DOHH2 (cell line): ENCODE data around the gene SH3PXD2A.

Source experiments
- H3F3A ChIP-seq: fragments of 200-600 bp; sonication (generic), shearing (Covaris generic); 2 replicates; pipeline ENCODE4 v1.6.0; 2016; ENCODE audit warnings: antibody characterized with exemption, mild to moderate bottlenecking; ENCODE audit not compliant: control insufficient read depth, insufficient read depth
- H3K27ac ChIP-seq: fragments of 200-600 bp; sonication (generic); 2 replicates; pipeline ENCODE4 v1.5.1; 2014; ENCODE audit warnings: low read depth, mild to moderate bottlenecking, low read length, moderate library complexity
- H3K27me3 ChIP-seq: fragments of 200-600 bp; sonication (generic); 2 replicates; pipeline ENCODE4 v1.6.1; 2014; ENCODE audit warnings: mild to moderate bottlenecking, low read length, mixed read lengths; ENCODE audit not compliant: control insufficient read depth
- H3K36me3 ChIP-seq: fragments of 200-600 bp; sonication (generic); 2 replicates; pipeline ENCODE4 v1.6.1; 2014; ENCODE audit warnings: mild to moderate bottlenecking, low read length, moderate library complexity, mixed read lengths; ENCODE audit not compliant: control insufficient read depth
- H3K4me1 ChIP-seq: fragments of 200-600 bp; sonication (generic); 2 replicates; pipeline ENCODE4 v1.6.1; 2014; ENCODE audit warnings: mild to moderate bottlenecking, low read length, mixed read lengths; ENCODE audit not compliant: control insufficient read depth
- H3K4me2 ChIP-seq: fragments of 200-600 bp; sonication (generic); 2 replicates; pipeline ENCODE4 v1.6.0; 2014; ENCODE audit warnings: mild to moderate bottlenecking, low read length, moderate library complexity
- H3K4me3 ChIP-seq: fragments of 200-600 bp; sonication (generic); 2 replicates; pipeline ENCODE4 v1.5.1; 2014; ENCODE audit warnings: mild to moderate bottlenecking, low read length, mixed read lengths
- H3K79me2 ChIP-seq: fragments of 200-600 bp; sonication (generic); 2 replicates; pipeline ENCODE4 v1.6.1; 2014; ENCODE audit warnings: mild to moderate bottlenecking, low read length, mixed read lengths; ENCODE audit not compliant: control insufficient read depth
- H3K9me2 ChIP-seq: fragments of 200-600 bp; sonication (generic); replicated peaks from 2 replicates; pipeline ENCODE4 v1.6.1; 2014; ENCODE audit warnings: mild to moderate bottlenecking, low read length, mixed read lengths; ENCODE audit not compliant: control insufficient read depth
- H3K9me3 ChIP-seq: fragments of 200-600 bp; sonication (generic); 2 replicates; pipeline ENCODE4 v1.6.1; 2014; ENCODE audit warnings: antibody characterized with exemption, low read length, mixed read lengths; ENCODE audit not compliant: control insufficient read depth, insufficient read depth
- H4K20me1 ChIP-seq: fragments of 200-600 bp; sonication (generic); 2 replicates; pipeline ENCODE4 v1.6.0; 2014; ENCODE audit warnings: low read depth, mild to moderate bottlenecking, antibody characterized with exemption, low read length, moderate library complexity; ENCODE audit not compliant: control insufficient read depth, insufficient read depth
- EZH2phosphoT487 ChIP-seq: fragments of 200-600 bp; sonication (generic); IDR thresholded peaks from 2 replicates; pipeline ENCODE4 v1.6.1; 2017; ENCODE audit warnings: borderline replicate concordance, mild to moderate bottlenecking, antibody characterized with exemption, low read length, moderate library complexity, mixed read lengths
- TF ChIP-seq, protein P1 (sequence below): fragments of 200-600 bp; sonication (generic); IDR thresholded peaks from one replicate; pipeline ENCODE4 v1.5.1; 2014; ENCODE audit warnings: antibody characterized with exemption, mild to moderate bottlenecking, low read depth, low read length; ENCODE audit not compliant: poor library complexity, severe bottlenecking

SH3PXD2A gene

DNA sequence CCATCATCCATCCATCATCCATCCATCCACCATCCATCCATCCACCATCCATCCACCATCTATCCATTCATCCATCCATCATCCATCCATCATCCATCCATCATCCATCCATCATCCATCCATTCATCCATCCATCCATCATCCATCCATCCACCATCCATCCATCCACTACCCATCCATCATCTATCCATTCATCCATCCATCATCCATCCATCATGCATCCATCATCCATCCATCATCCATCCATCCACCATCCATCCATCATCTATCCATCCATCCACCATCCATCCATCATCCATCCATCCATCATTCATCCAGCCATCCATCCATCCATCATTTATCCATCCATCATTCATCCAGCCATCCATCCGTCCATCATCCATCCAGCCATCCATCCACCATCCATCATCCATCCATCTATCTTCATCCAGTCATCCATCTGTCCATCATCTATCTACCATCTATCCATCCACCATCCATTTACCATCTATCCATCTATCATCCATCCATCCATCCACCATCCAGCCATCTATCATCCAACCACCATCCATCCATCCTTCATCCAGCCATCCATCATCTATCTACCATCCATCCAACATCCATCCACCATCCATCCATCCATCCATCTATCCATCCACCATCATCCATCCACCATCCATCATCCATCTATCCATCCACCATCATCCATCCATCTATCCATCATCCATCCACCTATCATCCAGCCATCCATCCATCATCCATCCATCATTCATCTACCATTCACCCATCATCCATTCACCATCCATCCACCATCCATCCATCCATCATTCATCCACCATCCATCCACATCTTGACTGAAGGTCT is 153.8 kb downstream of the SH3PXD2A start:
- Histone ChIP-seq H3K9me3 (no peaks in the 10 kb centered on the region), H3K27me3 (no peaks in the 10 kb centered on the region), H3K9me2 (no peaks in the 10 kb centered on the region), H3K4me2 (no peak overlapping the region), H4K20me1 (no peaks in the 10 kb centered on the region), H3K36me3 (no peaks in the 10 kb centered on the region), H3K4me1 (peaks cover 5% of the 10 kb centered on the region), H3K79me2 (no peaks in the 10 kb centered on the region), H3F3A (no peaks in the 10 kb centered on the region), H3K27ac (no peak overlapping the region), H3K4me3 (no peak overlapping the region)
- TF ChIP-seq, protein P1, sequence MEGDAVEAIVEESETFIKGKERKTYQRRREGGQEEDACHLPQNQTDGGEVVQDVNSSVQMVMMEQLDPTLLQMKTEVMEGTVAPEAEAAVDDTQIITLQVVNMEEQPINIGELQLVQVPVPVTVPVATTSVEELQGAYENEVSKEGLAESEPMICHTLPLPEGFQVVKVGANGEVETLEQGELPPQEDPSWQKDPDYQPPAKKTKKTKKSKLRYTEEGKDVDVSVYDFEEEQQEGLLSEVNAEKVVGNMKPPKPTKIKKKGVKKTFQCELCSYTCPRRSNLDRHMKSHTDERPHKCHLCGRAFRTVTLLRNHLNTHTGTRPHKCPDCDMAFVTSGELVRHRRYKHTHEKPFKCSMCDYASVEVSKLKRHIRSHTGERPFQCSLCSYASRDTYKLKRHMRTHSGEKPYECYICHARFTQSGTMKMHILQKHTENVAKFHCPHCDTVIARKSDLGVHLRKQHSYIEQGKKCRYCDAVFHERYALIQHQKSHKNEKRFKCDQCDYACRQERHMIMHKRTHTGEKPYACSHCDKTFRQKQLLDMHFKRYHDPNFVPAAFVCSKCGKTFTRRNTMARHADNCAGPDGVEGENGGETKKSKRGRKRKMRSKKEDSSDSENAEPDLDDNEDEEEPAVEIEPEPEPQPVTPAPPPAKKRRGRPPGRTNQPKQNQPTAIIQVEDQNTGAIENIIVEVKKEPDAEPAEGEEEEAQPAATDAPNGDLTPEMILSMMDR, result no peak
- TF ChIP-seq EZH2phosphoT487, result no peak

DNA sequence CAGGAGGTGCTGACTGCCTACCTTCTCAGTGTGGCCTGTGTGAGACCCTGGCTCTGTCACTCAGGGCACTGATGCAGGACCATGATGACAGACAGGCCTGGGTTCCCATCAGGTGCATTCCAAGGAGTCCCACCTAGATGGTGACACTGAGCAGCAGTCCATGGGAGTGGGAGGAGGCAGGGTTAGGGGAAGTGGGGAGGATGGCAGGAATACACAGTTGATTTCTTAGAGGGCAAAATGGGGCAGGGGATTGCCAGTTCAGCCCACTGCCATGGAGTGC is 155.0 kb downstream of the SH3PXD2A start:
- Histone ChIP-seq H3K4me1 (peaks cover 18% of the 10 kb centered on the region), H3K4me3 (no peak overlapping the region), H3K27ac (no peak overlapping the region), H3K27me3 (no peaks in the 10 kb centered on the region), H3K36me3 (no peaks in the 10 kb centered on the region), H3K9me3 (no peaks in the 10 kb centered on the region), H3K4me2 (no peak overlapping the region), H3K9me2 (no peaks in the 10 kb centered on the region), H3K79me2 (no peaks in the 10 kb centered on the region), H3F3A (no peaks in the 10 kb centered on the region), H4K20me1 (no peaks in the 10 kb centered on the region)
- no peak for TF ChIP-seq EZH2phosphoT487
- TF ChIP-seq, protein P1, result no peak

DNA sequence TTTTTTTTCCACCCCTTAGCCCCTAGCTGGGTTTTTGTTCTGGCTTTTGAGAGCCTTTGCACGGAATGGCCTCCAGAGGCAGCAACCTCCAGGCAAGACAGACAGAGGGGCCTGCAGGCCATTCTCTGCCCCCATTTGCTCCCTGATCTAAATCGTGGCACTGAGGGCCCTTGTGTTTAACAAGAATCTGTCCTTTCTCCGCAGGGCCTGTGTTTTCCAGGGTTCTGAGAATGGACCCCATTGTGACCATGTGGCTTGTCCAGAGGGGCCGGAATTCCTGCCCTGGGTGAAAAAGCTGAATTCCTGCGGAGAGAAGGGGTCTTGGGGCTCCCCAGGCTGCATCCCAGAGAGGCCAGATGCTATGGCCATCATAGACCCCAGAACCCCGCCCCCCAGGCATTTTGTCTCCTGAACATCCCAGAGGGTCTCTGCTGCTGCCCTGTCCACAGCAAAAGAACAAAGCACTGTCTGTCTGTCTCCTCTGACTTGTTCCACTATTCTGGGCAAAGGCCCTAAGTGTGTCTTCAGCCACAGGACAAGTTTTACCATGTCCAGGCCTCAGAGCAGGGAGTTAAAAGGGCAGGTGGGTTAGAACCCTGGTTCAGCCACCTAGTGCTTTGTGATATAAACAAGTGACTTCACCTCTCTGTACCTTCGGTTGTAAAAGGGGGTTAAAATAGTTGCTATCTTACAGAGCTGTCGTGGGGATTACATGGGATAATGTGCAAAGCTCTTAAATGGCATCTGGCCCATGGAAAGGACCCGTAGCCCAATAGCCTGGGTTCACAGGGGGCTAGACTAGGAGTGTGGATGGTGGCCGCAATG is 155.6 kb downstream of the SH3PXD2A start:
- Histone ChIP-seq H3K36me3 (no peaks in the 10 kb centered on the region), H3K27me3 (no peaks in the 10 kb centered on the region), H3K27ac (no peak overlapping the region), H3K4me2 (no peak overlapping the region), H3K4me3 (no peak overlapping the region), H3K9me3 (no peaks in the 10 kb centered on the region), H3K4me1 (peaks cover 23% of the 10 kb centered on the region), H3F3A (no peaks in the 10 kb centered on the region), H3K9me2 (no peaks in the 10 kb centered on the region), H4K20me1 (no peaks in the 10 kb centered on the region), H3K79me2 (no peaks in the 10 kb centered on the region)
- TF ChIP-seq EZH2phosphoT487, result no peak
- TF ChIP-seq, protein P1, result no peak
